HK-2 (cell line): ENCODE measurements around the gene RDM1.

Source experiments
- DNase-seq: peaks from one replicate; pipeline ENCODE4 v3.0.0-alpha.2; 2018; ENCODE audit not compliant: unreplicated experiment

The RDM1 gene

DNA sequence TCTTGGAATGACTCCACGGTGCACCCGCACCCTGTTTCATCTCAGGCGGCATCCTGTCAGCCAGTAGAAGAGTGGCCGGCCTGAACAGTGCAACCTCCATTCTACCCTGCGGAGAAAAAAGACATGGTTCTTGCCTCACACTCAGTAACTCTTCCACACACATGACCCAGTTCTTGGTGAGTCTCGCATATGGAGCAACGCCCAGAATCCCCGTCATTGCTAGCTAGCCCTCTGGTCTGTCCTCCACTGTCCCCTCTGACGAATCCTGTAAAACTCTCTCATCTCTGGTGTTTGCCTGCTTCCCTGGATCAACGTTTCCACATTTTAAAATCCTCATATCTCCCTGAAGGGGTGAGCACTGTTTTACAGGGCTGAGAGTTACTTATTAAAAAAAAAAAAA, 4.2 kb upstream of the RDM1 start:
- no peak for DNase-seq

GRCh38 chr17:35932586-35932985, 2.0 kb upstream of the RDM1 start:
- no peak for DNase-seq

DNA sequence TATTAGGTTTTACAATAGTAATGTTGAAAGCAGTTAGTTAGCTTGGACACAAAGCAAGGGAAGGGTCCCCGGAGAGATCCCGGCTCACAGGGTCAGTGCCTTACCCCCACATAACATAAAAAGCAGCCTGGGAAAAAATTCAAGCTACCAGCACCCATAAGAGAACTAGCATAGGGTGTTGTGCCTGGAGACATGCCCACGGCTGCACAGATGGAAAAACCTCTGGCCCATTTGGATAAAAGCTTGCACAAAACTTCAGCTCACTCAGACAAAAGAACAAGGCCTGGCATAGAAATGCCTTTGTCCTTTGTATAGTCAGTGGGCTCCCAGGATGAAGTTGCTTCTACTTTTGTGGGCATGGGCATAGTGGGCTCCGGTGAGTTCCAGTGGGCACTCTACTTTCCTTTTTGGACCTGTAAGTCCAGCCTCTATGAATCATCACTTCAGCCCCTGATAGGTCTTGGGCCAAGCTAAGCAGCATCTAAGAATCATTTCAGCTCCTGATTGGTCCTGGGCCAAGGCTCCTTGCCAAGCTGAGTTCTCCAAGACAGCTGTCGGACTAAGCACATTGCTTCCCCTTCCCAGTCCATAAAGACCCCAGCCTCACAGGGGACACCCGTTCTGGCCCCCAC, 1.3 kb upstream of the RDM1 start:
- DNase-seq, result no peak

DNA sequence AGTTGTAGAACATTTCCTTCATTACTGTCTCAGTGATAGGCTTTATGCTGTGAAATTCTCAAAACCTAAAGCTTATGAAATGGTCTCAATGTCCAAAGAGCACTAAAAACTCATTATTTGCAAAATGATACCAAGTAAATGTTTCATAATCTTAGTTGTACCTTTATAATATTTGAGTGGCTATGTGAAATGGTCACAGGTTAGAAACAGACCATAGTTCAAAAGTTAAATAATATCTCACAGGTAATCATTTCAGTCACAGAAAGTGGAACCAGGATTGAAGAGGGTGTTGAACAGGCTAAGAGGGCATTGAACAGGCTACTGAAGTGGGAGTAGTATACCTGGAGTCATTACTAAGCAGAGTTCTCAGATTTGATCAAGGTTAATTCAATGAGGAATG, 2.9 kb downstream of the RDM1 start:
- DNase-seq, result no peak

DNA sequence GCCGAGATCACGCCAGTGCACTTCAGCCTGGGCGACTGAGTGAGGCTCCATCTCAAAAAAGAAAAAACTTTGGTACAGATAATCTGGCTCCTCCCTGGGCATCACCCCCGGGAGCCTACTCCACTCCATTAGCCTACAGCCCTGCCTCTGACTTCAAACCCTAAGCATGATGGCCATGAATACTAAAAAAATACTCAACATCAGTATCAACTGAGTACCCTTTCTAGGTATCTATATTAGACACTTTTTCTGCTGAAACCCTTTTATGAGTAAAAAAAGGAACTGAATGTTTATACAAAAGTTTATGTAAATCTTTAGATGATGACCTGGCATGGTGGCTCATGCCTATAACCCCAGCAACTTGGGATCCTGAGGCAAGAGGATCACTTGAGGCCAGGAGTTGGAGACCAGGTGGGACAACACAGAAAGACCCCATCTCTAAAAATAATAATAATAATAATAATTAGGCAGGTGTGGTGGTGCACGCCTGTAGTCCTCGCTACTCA, 6.9 kb downstream of the RDM1 start:
- DNase-seq, result no peak

DNA sequence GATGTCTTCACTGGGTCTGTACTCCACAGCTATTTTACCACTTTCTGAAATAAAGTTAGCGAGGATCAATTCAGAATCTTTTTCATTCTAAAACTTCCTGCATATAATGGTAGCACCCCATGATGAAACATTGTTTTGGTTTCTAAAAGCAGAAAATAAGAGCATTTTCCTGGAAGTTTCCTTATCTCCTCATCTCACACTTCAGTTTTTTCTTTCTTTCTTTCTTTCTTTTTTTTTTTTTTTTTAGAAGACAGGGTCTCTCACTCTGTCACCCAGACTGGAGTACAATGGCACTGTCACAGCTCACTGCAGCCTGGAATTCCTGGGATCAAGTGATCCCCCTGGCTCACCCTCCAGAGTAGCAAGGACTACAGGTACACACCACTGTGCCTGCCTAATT, 10.3 kb downstream of the RDM1 start:
- no peak for DNase-seq

DNA sequence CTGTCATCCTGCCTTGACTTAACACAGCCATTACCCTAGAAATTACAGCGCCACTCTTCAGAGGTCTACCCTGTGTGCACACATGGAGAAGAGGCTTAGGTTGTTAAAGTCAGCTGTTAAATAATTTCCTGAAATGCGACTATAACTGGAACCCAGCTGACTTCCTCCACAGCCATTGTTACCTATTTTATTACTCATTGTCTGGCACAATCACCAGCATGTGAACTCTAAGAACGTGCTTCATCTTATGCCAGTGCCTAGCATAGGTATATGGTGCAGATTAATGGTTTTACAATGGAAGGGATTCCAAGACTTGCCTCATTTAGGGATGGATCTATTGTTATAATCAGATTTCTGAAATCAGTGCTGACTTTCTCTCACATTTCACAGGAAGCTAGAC, 11.9 kb downstream of the RDM1 start:
- DNase-seq, result no peak

DNA sequence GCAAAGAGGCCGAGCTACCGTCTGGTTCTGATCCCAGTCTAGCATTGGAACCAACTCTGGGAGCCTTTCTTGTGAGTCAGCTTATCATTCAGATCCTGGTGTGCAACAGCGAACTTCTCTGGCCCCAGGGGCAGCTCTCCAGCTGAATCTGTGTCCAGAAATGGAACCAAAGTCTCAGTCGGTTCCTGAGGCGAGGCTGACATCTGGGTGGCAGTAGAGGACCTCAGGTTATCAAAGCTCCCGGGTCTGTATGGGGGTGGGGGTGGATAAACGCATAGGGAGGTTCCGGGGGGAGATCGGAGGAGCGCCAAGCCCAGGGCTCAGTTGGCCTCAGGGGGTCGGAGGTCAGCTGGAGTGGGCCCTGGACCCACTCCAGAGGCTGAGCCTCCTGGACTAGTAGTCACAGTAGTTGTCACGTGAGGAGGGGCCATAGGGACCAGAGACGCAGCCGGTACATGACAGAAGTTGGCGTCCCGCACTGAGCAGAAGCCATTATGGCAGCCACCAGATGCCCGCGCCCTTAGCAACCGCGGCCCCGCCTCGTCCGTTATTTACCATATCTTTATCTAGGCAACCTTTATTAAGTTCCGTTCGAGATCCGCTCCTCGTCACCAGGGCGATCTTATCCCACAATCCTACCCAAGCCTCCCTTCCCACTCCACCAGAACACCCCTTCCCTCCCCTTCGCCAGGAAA, 12.9 kb downstream of the RDM1 start:
- no peak for DNase-seq

GRCh38 chr17:35915153-35915964, 15.2 kb downstream of the RDM1 start:
- DNase-seq, result no peak

GRCh38 chr17:35914354-35914753, 16.2 kb downstream of the RDM1 start:
- no peak for DNase-seq

- no peak for DNase-seq
These were observed 17.0 kb downstream of the RDM1 start for GRCh38 chr17:35913609-35914008.

DNA sequence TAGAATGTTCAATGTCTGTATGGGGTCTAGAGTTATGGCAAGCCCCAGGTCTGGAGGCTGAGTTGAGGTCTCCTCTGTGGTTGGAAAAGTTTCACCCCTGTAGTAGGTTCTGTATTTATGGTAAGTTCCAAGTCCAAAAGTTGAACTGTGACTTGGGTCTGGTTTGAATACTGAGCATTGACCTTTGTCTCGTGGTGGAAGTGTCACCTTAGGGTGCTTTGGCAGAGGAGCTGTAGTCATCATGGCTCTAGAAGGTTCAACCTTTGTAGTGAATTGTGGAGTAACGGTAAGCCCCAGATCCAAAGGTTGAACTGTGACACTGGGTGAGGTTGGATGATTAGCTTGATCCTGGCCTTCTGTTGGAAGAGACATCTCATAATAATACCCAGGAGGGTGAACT, 17.6 kb downstream of the RDM1 start:
- DNase-seq, result no peak

GRCh38 chr17:35912339-35912912, 18.1 kb downstream of the RDM1 start:
- no peak for DNase-seq

- DNase-seq, result no peak
These were observed 21.2 kb downstream of the RDM1 start for GRCh38 chr17:35909408-35909807.

- no peak for DNase-seq
These were observed 22.9 kb downstream of the RDM1 start for GRCh38 chr17:35907691-35908090.

DNA sequence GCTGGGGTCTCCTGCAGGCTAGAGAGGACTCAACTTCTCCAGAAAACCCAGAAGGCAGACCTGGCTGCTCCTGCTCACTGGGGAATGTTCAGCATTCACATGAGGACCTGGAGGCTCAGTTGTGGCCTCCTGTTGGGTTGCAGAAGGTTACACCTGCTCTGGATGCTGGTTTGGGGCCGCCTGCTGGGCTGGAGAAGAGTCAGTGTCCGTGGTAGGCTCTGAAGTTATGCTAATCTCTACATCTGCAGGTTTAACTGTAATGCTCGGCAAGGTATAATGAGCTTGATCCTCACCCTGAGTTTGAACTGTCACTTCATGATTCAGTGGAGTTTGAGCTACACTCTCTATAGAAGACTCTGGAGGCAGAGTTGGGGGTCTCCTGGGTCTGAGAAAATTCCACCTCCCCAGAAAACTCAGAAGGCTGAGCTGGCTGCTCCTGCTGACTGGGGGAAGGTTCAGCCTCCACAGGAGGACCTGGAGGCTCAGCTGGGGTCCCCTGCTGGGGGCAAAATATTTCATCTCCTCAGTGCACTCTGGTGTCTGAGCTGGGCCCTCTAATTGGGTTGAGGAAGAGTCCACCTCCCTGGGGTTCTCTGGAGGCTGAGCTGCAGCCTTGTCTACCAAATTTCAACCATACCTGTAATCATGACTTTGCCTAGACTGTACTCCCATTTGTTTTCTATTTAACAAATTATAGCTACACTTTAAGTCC, 23.5 kb downstream of the RDM1 start:
- DNase-seq, result no peak

GRCh38 chr17:35906191-35906925, 24.2 kb downstream of the RDM1 start:
- DNase-seq, result no peak

DNA sequence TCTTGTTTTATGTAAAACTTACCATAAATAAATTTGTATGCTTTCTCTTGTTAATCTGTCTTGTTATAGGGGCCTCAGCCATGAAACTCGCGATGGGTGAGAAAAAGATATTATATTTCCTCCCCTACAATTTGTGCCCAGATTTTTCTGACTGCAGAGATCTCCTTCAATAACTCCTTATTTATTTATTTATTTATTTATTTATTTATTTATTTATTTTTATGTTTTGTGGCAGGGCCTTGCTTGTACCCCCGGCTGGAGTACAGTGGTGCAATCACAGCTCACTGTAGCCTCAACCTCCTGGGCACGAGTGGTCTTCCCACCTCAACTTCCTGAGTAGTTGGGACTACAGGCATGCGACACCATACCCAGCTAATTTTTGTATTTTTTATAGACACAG, 27.1 kb downstream of the RDM1 start:
- no peak for DNase-seq

DNA sequence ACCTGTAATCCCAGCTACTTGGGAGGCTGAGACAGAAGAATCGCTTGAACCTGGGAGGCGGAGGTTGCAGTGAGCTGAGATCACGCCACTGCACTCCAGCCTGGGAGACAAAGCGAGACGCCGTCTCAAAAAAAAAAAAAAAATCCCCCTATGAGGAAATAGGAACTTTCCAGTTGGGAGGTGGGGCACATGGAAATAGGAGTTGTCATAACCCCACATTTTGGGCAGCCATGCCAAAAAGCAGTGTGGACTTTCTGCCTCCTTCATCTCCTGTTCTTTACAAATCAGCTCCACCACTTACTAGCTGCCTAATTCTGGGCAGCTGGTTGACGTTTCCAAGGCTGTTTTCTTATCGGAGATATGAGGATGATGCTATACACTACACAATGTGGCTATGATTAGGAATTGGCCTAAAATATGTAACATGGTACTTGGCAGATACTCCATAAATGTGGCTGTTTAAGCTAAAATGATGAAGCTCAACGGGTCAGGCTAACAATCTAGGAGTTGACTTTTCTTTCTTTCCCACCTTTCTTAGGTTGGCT, 28.9 kb downstream of the RDM1 start:
- DNase-seq, result no peak

GRCh38 chr17:35900708-35901480, 29.7 kb downstream of the RDM1 start:
- no peak for DNase-seq
